ENCODE results near the gene IDH3G.

IDH3G gene

DNA sequence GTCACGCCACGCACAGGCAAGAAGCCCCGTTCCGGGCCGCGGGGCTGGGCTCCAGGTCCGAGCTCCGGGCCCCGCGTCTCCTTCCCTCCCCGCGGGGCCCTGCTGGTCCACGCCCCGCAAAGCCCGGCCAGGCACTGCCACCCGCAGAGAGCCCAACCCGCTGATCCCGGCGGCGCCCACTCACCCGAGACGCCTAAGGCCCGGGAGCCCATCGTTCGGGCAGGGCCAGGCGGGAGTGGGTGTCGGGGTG lies 35.3 kb upstream of the IDH3G start:
- H3K4me3 ChIP-seq (ENCODE audit: low read depth, low read length): no peak overlapping the region
- TF ChIP-seq, protein P1, sequence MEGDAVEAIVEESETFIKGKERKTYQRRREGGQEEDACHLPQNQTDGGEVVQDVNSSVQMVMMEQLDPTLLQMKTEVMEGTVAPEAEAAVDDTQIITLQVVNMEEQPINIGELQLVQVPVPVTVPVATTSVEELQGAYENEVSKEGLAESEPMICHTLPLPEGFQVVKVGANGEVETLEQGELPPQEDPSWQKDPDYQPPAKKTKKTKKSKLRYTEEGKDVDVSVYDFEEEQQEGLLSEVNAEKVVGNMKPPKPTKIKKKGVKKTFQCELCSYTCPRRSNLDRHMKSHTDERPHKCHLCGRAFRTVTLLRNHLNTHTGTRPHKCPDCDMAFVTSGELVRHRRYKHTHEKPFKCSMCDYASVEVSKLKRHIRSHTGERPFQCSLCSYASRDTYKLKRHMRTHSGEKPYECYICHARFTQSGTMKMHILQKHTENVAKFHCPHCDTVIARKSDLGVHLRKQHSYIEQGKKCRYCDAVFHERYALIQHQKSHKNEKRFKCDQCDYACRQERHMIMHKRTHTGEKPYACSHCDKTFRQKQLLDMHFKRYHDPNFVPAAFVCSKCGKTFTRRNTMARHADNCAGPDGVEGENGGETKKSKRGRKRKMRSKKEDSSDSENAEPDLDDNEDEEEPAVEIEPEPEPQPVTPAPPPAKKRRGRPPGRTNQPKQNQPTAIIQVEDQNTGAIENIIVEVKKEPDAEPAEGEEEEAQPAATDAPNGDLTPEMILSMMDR (IDR thresholded peaks at IDR 0.05; ENCODE audit: borderline replicate concordance, insufficient read depth, low read depth, low read length): no peak

GRCh38 chrX:153828723-153829548 lies 34.8 kb upstream of the IDH3G start:
- H3K4me3 ChIP-seq (ENCODE audit: low read depth, low read length): no peak overlapping the region
- TF ChIP-seq, protein P1 (IDR thresholded peaks at IDR 0.05; ENCODE audit: borderline replicate concordance, insufficient read depth, low read depth, low read length): no peak

GRCh38 chrX:153828308-153828707 lies 34.1 kb upstream of the IDH3G start:
- H3K4me3 ChIP-seq (ENCODE audit: low read depth, low read length): no peak overlapping the region
- TF ChIP-seq, protein P1 (IDR thresholded peaks at IDR 0.05; ENCODE audit: borderline replicate concordance, insufficient read depth, low read depth, low read length): no peak

GRCh38 chrX:153827903-153828302 lies 33.7 kb upstream of the IDH3G start:
- TF ChIP-seq, protein P1 (IDR thresholded peaks at IDR 0.05; ENCODE audit: borderline replicate concordance, insufficient read depth, low read depth, low read length): no peak
- no peak overlapping the region for H3K4me3 ChIP-seq (ENCODE audit: low read depth, low read length)

GRCh38 chrX:153827016-153827415 lies 32.8 kb upstream of the IDH3G start:
- H3K4me3 ChIP-seq (ENCODE audit: low read depth, low read length): no peak overlapping the region
- TF ChIP-seq, protein P1 (IDR thresholded peaks at IDR 0.05; ENCODE audit: borderline replicate concordance, insufficient read depth, low read depth, low read length): no peak

DNA sequence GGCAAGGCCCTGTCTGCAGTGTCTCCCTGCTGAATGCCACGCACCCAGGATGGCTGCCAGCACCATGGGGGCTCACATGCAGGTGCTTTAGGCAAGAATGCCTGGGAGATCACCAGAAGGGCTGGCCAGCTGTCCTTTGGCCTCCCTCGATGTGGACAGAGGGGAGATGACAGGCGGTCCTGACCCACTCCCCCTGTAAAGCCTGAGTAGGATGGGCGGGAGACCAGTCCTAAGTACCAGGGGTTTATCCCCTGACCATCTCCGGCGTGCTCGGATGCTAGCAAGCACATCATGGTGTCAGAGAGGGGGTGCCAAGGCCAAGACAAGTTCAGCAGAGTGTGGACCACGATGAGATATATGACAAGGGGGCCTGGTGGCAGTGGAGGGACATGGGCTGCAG lies 30.9 kb upstream of the IDH3G start:
- no peak overlapping the region for H3K4me3 ChIP-seq (ENCODE audit: low read depth, low read length)
- TF ChIP-seq, protein P1 (IDR thresholded peaks at IDR 0.05; ENCODE audit: borderline replicate concordance, insufficient read depth, low read depth, low read length): no peak

- no peak overlapping the region for H3K4me3 ChIP-seq (ENCODE audit: low read depth, low read length)
- TF ChIP-seq, protein P1 (IDR thresholded peaks at IDR 0.05; ENCODE audit: borderline replicate concordance, insufficient read depth, low read depth, low read length): no peak
Observed at GRCh38 chrX:153824348-153824747, 30.2 kb upstream of the IDH3G start.

Data from GM12875 (cell line).